Posterior vena cava (tissue), 2 donors: Measurements from ENCODE around the gene DNAJC13. TPM values are rescaled to one million over a fixed set of nuclear protein-coding genes. Genes with fewer than 3 reads are reported as not detected.

Experiments used
- DNase-seq: peaks from one replicate; pipeline ENCODE4 v3.0.0-alpha.2; 2020; ENCODE audit warnings: low spot score
- intact Hi-C, 2 donors: fragments of 100-400 bp; cut with DNase I; formaldehyde crosslinking; loops; one replicate each; pipeline versions ENCODE4 v1.14.1 to v1.14.2; 2022 to 2023
- total RNA-seq, 2 donors: library from RNA; stranded (reverse); fragmentation: NEBNext Ultra II Directional; extraction: Animal tissue kit (Norgen Biotek cat#: 25700); gene quantifications; one replicate each; pipeline ENCODE4 v1.2.1, GENCODE V29; 2021
- donor health status: DM: yes; HTN: yes; CAD: no.
- donor health status: DM: yes; HTN: yes; CAD: no.

The DNAJC13 gene
- total RNA-seq, 2 donors from 2014 or later, result 53.3 to 58.4 TPM

- intact Hi-C loops, result no loop called here
- no peak for DNase-seq
These were observed 39.3 kb downstream of the DNAJC13 start for GRCh38 chr3:132456571-132456970.

GRCh38 chr3:132457286-132457685, 40.0 kb downstream of the DNAJC13 start:
- DNase-seq, result no peak
- intact Hi-C loops, result no loop called here

GRCh38 chr3:132459551-132459950, 42.2 kb downstream of the DNAJC13 start:
- no peak for DNase-seq
- intact Hi-C loops, result no loop called here

- intact Hi-C loops, result no loop called here
- DNase-seq, result no peak
These were observed 44.2 kb downstream of the DNAJC13 start for GRCh38 chr3:132461544-132461943.

GRCh38 chr3:132464066-132464465, 46.8 kb downstream of the DNAJC13 start:
- intact Hi-C loops, result no loop called here

GRCh38 chr3:132469326-132469725, 52.0 kb downstream of the DNAJC13 start:
- no peak for DNase-seq
- intact Hi-C loops, result no loop called here

More at GRCh38 chr3:132464066-132464465, 46.8 kb downstream of the DNAJC13 start:
- no peak for DNase-seq

GRCh38 chr3:132486099-132486498, 68.8 kb downstream of the DNAJC13 start:
- intact Hi-C loops, result no loop called here
- no peak for DNase-seq

GRCh38 chr3:132488151-132488550, 70.8 kb downstream of the DNAJC13 start:
- intact Hi-C loops, result no loop called here
- no peak for DNase-seq

- intact Hi-C loops, result loop anchor here in 1 of 2 donors (10.0 kb wide), 1 partner anchor 1766 kb away; no protein-coding TSS in a partner anchor
- DNase-seq, result no peak
These were observed 81.8 kb downstream of the DNAJC13 start for GRCh38 chr3:132499071-132499470.

GRCh38 chr3:132503559-132503958, 86.3 kb downstream of the DNAJC13 start:
- intact Hi-C loops, result no loop called here

GRCh38 chr3:132504375-132504933, 87.2 kb downstream of the DNAJC13 start:
- intact Hi-C loops, result no loop called here
- DNase-seq, result no peak

More at GRCh38 chr3:132503559-132503958, 86.3 kb downstream of the DNAJC13 start:
- DNase-seq, result no peak

- no peak for DNase-seq
- intact Hi-C loops, result no loop called here
These were observed 90.4 kb downstream of the DNAJC13 start for GRCh38 chr3:132507657-132508056.

- DNase-seq, result no peak
- intact Hi-C loops, result no loop called here
These were observed 91.8 kb downstream of the DNAJC13 start for GRCh38 chr3:132509096-132509495.

GRCh38 chr3:132509506-132509905, 92.2 kb downstream of the DNAJC13 start:
- intact Hi-C loops, result no loop called here
- DNase-seq, result no peak

GRCh38 chr3:132513057-132513456, 95.8 kb downstream of the DNAJC13 start:
- intact Hi-C loops, result no loop called here

GRCh38 chr3:132517311-132517710, 100.0 kb downstream of the DNAJC13 start:
- DNase-seq, result no peak
- intact Hi-C loops, result no loop called here

More at GRCh38 chr3:132513057-132513456, 95.8 kb downstream of the DNAJC13 start:
- DNase-seq, result no peak

GRCh38 chr3:132519914-132520313, 102.6 kb downstream of the DNAJC13 start:
- DNase-seq, result no peak
- intact Hi-C loops, result no loop called here

GRCh38 chr3:132521901-132522300, 104.6 kb downstream of the DNAJC13 start:
- DNase-seq, result no peak
- intact Hi-C loops, result no loop called here

- intact Hi-C loops, result no loop called here
- DNase-seq, result no peak
These were observed 105.1 kb downstream of the DNAJC13 start for GRCh38 chr3:132522353-132522752.

GRCh38 chr3:132530624-132531023, 113.3 kb downstream of the DNAJC13 start:
- intact Hi-C loops, result loop anchor here in 1 of 2 donors (5.0 kb wide), 1 partner anchor 1042 kb away; the partner anchor contains the start of gene CDV3
- DNase-seq, result no peak
